Measurements from ENCODE around the gene OR2V2. TPM values are rescaled to one million over a fixed set of nuclear protein-coding genes. Genes with fewer than 3 reads are reported as not detected.

Gene OR2V2
- polyA plus RNA-seq, 1 of the 3 experiments (the other 2 are of a cell fraction) = not detected

GRCh38 chr5:181197326-181197951 is 50.1 kb downstream of the OR2V2 start (continued):
- no peak for TF ChIP-seq ZBTB33 (IDR thresholded peaks at IDR 0.05; ENCODE audit: borderline replicate concordance, low read depth)
- TF ChIP-seq FOSL2 (IDR thresholded peaks at IDR 0.05; ENCODE audit: borderline replicate concordance, low read depth) = no peak
- no peak for TF ChIP-seq TCF12 (IDR thresholded peaks at IDR 0.05)
- no peak for TF ChIP-seq YY1 (IDR thresholded peaks at IDR 0.05; ENCODE audit: low read depth)
- no peak for TF ChIP-seq CHD2 (IDR thresholded peaks at IDR 0.05; ENCODE audit: low read length, partially characterized antibody)
- TF ChIP-seq EP300 (IDR thresholded peaks at IDR 0.05; ENCODE audit: borderline replicate concordance in 1 of 2, low read depth in 1 of 2, low read length in 1 of 2) = no peak
- TF ChIP-seq SMC3 (IDR thresholded peaks at IDR 0.05; ENCODE audit: low read depth, low read length) = no peak
- TF ChIP-seq GABPA (IDR thresholded peaks at IDR 0.05; ENCODE audit: low read depth) = no peak
- TF ChIP-seq RFX5 (IDR thresholded peaks at IDR 0.05; ENCODE audit: low read length) = no peak

- Histone ChIP-seq H2AFZ (ENCODE audit: low read depth) (no peak overlapping the region), H3K9ac (no peak overlapping the region), H3K27me3 (ENCODE audit: insufficient read depth) (no peaks in the 10 kb centered on the region), H3K27ac (ENCODE audit: low read depth in 2 of 2, low read length in 1 of 2) (no peak overlapping the region), H3K36me3 (replicated peaks in 1 of 2; ENCODE audit: control insufficient read depth in 1 of 2, insufficient read depth in 2 of 2, low read length in 1 of 2) (no peaks in the 10 kb centered on the region), H3K9me3 (no peaks in the 10 kb centered on the region), H3K4me2 (no peak overlapping the region), H3K79me2 (ENCODE audit: insufficient read depth) (no peaks in the 10 kb centered on the region), H3K4me1 (ENCODE audit: control insufficient read depth in 1 of 2, insufficient read depth in 2 of 2, low read depth in 1 of 2, low read length in 1 of 2) (peaks cover 0 to 9% of the 10 kb centered on the region in 2 experiments; a peak in 1 of 4 replicates), H3K9me2 (no peaks in the 10 kb centered on the region), H4K20me1 (ENCODE audit: insufficient read depth) (no peaks in the 10 kb centered on the region), H3K4me3 (ENCODE audit: low read depth in 2 of 2, low read length in 1 of 2) (no peak overlapping the region), H3F3A (replicated peaks; ENCODE audit: insufficient read depth) (peaks cover 5% of the 10 kb centered on the region)
- POLR2A ChIA-PET = no interaction called here
- WGBS (ENCODE audit: low lambda C conversion rate) = 79% methylated on average over 12 of the region's 12 CpGs
- DNase-seq = no peak
- TF ChIP-seq FOXJ3 (CRISPR knock-in tag; IDR thresholded peaks at IDR 0.05) (no peak), REST (IDR thresholded peaks at IDR 0.05; ENCODE audit: low read depth, low read length) (no peak), MEF2A (IDR thresholded peaks at IDR 0.05; ENCODE audit: borderline replicate concordance, low read depth) (no peak), USF1 (IDR thresholded peaks at IDR 0.05; ENCODE audit: borderline replicate concordance, low read depth) (no peak), EP300 (IDR thresholded peaks at IDR 0.05; ENCODE audit: borderline replicate concordance in 1 of 2, low read depth in 1 of 2, low read length in 1 of 2) (no peak), CHD2 (IDR thresholded peaks at IDR 0.05; ENCODE audit: low read length, partially characterized antibody) (no peak), FOXM1 (IDR thresholded peaks at IDR 0.05; ENCODE audit: low read depth) (no peak), NRF1 (IDR thresholded peaks at IDR 0.05; ENCODE audit: low read depth, low read length) (no peak), RFX5 (IDR thresholded peaks at IDR 0.05; ENCODE audit: low read length) (no peak), CTCF (IDR thresholded peaks at IDR 0.05) (no peak), JUND (IDR thresholded peaks at IDR 0.05) (no peak)
- CTCF ChIA-PET = interaction anchor here (0.8 to 1.7 kb wide), 3 partner anchors 8 to 30 kb away, joined by 3 to 5 read pairs (median 4); no protein-coding TSS in a partner anchor
Observed at GRCh38 chr5:181198106-181198685, 50.8 kb downstream of the OR2V2 start.

Measured in SK-N-SH (cell line).